IPS-20b (cell line): ENCODE data around the gene PHF21B.

Experiments
- H3K27ac ChIP-seq: one replicate; pipeline ENCODE4 v1.5.1; 2013; ENCODE audit warnings: low read length
- H3K27me3 ChIP-seq: 2 replicates; pipeline ENCODE4 v1.6.1; 2013; ENCODE audit warnings: mild to moderate bottlenecking, low read length, inconsistent platforms; ENCODE audit not compliant: insufficient read depth
- H3K36me3 ChIP-seq: 2 replicates; pipeline ENCODE4 v1.6.1; 2013; ENCODE audit warnings: low read depth, mild to moderate bottlenecking, inconsistent platforms, low read length, moderate library complexity; ENCODE audit not compliant: insufficient read depth
- H3K4me1 ChIP-seq: 2 replicates; pipeline ENCODE4 v1.6.1; 2013; ENCODE audit warnings: mild to moderate bottlenecking, control low read depth, inconsistent platforms, low read length, moderate library complexity; ENCODE audit not compliant: insufficient read depth
- H3K4me3 ChIP-seq: 2 replicates; pipeline ENCODE4 v1.5.1; 2013; ENCODE audit warnings: mild to moderate bottlenecking, low read length, inconsistent platforms
- H3K9ac ChIP-seq: 2 replicates; pipeline ENCODE4 v1.6.1; 2013; ENCODE audit warnings: low read depth, mild to moderate bottlenecking, inconsistent platforms, low read length, moderate library complexity
- H3K9me3 ChIP-seq: 2 replicates; pipeline ENCODE4 v1.6.1; 2013; ENCODE audit warnings: mild to moderate bottlenecking, low read depth, low read length, inconsistent platforms; ENCODE audit not compliant: insufficient read depth

PHF21B gene

DNA sequence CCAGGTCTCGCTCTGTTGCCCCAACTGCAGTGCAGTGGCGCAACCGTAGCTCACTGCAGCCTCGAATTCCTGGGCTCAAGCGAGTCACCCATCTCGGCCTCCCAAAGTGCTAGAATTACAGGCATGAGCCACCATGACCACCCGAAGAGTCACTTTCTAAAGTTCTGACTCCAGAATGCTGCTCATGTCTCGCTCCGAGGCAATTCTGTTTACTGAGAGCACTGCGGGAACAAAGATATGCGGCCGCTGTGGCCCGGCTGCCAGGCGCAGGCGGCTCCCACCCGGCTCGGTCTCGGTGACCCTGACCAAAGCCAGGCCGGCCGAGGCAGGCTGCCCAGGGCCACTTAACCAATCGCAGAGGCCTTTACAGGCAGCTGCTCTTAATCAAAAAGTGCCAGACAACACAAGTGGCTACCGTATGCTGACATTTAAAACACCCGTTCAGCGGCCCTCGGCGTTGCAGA, 78.7 kb downstream of the PHF21B start:
- H3K9ac ChIP-seq, result no peak overlapping the region
- H3K4me3 ChIP-seq, result no peak overlapping the region
- no peaks in the 10 kb centered on the region for H3K27me3 ChIP-seq
- no peaks in the 10 kb centered on the region for H3K9me3 ChIP-seq
- H3K4me1 ChIP-seq, result no peaks in the 10 kb centered on the region
- H3K36me3 ChIP-seq, result peaks cover 13% of the 10 kb centered on the region
- no peak overlapping the region for H3K27ac ChIP-seq

DNA sequence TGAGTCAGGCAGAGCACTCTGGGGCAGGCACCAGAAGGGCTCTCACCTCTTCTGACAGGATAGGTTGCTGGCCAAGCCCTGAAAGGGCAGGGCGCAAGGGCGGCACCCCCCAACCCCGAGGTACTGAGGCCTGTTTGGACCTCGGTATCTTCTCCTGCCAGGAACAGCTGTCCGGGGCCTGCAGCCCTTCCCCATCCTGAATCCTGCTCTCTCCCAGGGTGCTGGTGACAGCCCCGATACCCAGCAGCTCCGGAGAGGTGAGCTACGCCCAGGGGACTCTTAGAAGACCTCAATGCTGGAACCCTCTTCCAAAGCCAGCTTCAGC, 79.1 kb downstream of the PHF21B start:
- no peak overlapping the region for H3K27ac ChIP-seq
- H3K9me3 ChIP-seq, result no peaks in the 10 kb centered on the region
- H3K27me3 ChIP-seq, result no peaks in the 10 kb centered on the region

DNA sequence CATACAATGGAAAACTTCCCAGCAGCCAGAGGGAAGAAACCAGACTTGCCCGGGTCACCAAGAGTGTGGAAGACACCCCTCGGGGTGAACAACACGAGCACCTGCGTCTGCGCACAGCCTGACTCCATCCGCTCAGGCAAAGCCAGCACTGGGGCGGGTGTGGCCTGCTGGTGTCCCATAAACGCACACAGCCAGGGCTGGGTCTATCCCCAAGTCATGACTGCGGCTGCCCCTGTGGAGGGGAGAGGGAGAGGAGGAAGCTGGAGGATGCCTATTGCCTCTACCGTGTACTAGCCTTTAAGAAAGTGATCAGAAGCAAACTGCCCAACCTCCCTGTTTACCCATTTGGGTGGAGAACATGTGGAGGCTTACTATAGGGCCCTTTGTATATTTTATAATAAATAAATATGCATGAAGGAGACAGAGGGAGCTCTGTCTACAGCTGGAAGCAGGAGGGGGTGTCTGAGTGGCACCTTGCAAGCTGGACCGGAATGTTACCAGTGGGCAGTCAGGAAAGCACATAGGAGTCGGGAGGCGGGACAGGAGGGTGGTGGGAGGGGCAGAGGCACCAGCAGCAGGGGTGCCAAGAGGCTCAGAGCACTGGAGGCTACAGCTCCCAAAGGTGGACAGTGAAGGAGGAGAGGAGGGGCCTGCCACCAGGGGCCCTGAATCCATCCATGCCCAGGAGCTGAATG, 79.6 kb downstream of the PHF21B start:
- Histone ChIP-seq H3K27ac (no peak overlapping the region), H3K9me3 (no peaks in the 10 kb centered on the region), H3K27me3 (no peaks in the 10 kb centered on the region)

More for the DNA sequence above, 79.1 kb downstream of the PHF21B start:
- H3K9ac ChIP-seq, result no peak overlapping the region
- no peak overlapping the region for H3K4me3 ChIP-seq
- H3K4me1 ChIP-seq, result no peaks in the 10 kb centered on the region
- H3K36me3 ChIP-seq, result peaks cover 13% of the 10 kb centered on the region

DNA sequence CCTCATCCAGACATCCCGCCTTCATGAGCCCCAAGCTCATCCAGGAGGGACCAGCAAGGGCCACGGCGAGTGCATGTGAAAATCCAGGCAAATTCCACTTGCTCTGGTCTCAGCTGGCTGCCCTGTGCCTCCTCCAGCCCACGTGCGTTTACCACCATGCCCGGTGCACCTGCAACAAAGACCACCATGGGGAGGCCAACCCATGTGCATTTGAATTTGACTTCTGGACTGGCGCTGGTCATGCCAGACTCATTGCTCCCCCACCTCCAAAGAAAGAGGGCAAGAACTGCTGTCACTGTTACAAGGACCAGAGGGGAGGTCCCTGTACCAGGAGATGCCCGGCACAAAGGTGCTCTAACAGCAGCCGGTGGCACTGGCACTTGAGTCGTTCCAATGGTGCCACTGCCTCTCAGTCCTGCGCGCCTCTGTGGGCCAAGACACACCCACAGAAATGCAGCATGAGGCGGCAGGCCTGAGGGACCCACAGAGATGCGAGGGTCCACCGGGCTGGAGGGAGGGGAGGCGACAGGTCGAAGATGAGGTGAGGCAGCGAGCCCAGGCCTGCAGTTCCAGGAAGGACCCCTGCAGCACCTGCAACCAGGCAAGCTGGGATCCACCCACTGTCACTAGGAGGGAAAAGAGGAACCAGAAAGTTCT, 80.3 kb downstream of the PHF21B start:
- H3K4me3 ChIP-seq, result no peak overlapping the region
- no peak overlapping the region for H3K27ac ChIP-seq
- H3K9me3 ChIP-seq, result no peaks in the 10 kb centered on the region
- H3K36me3 ChIP-seq, result peaks cover 13% of the 10 kb centered on the region
- H3K4me1 ChIP-seq, result no peaks in the 10 kb centered on the region
- H3K27me3 ChIP-seq, result no peaks in the 10 kb centered on the region
- no peak overlapping the region for H3K9ac ChIP-seq

More for the DNA sequence above, 79.6 kb downstream of the PHF21B start:
- Histone ChIP-seq H3K36me3 (peaks cover 13% of the 10 kb centered on the region), H3K4me1 (no peaks in the 10 kb centered on the region), H3K4me3 (no peak overlapping the region), H3K9ac (no peak overlapping the region)

DNA sequence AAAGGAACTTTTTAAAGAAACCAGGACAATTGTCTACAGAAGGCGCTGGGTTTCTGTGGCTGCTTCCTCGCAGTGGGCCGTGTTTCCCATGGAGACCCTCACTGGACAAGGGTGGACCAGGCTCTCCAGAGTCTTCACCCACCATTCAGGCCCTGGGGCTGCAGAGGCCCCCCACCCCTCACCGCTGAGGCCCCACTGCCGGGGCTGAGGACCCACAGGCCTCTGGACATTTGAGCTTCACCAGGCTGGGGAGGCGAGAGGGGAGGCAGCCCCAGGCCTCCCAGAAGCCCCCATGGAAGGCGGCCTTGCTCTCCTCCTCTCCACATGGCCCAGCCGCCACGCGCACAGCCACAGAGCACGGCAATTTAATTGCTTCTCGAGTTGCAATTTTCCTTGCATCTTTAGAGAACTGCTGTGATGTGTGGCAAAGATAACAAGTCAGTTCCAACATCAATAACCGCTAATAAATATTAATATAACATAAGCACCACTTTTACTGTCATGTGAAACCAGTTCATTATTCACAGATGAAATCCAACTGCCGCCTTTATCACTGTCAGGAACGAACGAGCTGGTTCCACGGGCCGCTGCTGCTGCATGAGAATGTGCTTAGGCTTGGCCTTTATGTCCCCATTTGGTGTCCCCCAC, 81.0 kb downstream of the PHF21B start:
- peaks cover 13% of the 10 kb centered on the region for H3K36me3 ChIP-seq
- no peak overlapping the region for H3K9ac ChIP-seq
- H3K9me3 ChIP-seq, result no peaks in the 10 kb centered on the region
- no peaks in the 10 kb centered on the region for H3K27me3 ChIP-seq
- H3K4me1 ChIP-seq, result no peaks in the 10 kb centered on the region
- H3K4me3 ChIP-seq, result no peak overlapping the region
- H3K27ac ChIP-seq, result no peak overlapping the region

DNA sequence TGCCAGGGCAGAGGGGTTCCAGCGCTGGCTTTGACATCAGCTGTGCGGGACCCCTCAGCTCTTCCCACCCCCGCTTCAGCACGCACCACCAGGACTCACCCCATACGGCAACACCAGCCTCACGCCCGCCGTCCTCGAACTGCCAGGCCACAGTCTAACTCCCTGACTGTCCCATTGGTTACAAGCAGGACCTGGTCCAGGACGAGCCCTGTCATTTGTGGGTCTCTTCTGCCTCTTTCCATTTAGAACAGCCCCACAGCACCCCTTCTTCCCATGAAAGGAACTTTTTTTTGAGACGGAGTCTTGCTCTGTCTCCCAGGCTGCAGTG, 81.7 kb downstream of the PHF21B start:
- no peak overlapping the region for H3K27ac ChIP-seq
- H3K9me3 ChIP-seq, result no peaks in the 10 kb centered on the region
- H3K4me3 ChIP-seq, result no peak overlapping the region
- no peaks in the 10 kb centered on the region for H3K4me1 ChIP-seq
- no peak overlapping the region for H3K9ac ChIP-seq
- H3K27me3 ChIP-seq, result no peaks in the 10 kb centered on the region
- peaks cover 13% of the 10 kb centered on the region for H3K36me3 ChIP-seq

DNA sequence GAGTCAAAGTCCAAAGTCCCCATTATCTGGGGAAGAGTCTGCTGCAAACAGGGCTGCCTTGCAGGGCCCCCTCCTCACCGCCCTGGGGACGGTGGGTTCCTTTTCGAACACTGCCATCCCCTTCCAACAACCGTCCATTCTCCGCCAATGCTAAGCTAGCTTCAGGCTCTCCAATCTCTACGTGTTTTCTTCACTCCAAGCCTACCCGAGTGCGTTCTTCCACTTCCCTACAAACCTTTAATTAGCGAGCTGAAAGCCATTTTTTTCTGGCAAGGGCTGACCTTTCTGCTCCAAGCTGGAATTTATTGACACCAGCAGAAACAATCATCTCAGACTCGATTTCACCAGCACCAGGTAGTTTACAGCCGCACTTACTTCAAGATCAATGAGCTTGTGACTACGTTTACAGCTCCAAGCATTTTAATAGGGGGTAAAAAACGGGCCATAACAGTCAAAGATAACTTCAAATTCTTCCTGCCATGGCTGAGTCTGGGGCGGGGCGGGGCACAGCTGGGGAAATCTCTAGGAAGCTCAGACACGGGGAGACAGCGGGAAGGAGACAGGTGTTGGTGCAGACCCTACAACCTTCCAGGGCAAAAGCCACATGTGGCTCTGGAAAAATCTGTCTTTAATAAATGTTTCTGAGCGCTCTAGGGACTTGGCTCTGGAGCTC, 82.2 kb downstream of the PHF21B start:
- no peak overlapping the region for H3K4me3 ChIP-seq
- H3K9ac ChIP-seq, result no peak overlapping the region
- H3K9me3 ChIP-seq, result no peaks in the 10 kb centered on the region
- no peaks in the 10 kb centered on the region for H3K4me1 ChIP-seq
- no peak overlapping the region for H3K27ac ChIP-seq
- H3K27me3 ChIP-seq, result no peaks in the 10 kb centered on the region
- peaks cover 13% of the 10 kb centered on the region for H3K36me3 ChIP-seq

DNA sequence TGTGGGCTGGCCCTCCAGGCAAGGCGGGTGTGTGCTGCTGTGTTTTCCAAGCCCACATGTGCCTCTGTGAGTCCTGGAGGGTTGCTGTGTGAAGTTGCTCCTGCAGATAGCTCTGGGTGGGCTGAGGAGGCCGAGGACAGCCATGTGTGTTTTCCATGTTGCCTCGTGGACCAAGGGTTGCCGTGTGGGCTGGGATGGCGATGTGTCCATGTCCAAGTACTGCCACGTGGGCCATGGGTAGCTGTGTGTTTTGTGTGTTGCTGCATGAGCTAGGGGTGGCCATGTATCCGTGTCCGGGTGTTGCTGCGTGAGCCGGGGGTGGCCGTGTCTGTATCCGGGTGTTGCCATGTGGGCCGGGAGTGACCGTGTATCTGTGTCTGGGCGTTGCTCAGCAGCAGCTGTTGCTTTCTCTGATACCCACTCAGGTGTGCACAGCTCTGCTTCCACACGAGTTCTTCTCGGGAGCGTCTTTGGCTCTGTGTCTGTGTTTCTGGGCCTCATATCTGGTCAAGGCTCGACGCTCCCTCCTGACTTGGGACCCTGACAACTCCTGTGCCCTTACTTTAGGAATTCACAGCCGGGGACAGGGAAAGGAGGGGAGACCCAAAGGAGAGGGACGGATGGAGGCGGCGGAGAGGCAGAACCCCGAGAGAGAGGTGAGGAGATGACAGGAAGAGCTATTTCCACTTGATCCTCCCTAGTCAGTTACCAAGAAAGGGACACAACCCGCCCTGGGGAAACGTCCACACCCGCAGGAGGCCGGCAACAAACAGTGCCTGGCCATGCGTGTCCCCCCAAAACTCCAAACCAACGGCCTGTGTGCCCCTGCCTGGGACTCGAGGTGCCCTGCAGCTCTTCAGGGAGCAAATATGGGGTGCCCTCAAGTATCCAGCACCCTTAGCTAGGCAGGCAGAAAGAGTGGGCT, 83.1 kb downstream of the PHF21B start:
- H3K27ac ChIP-seq, result no peak overlapping the region
- H3K9me3 ChIP-seq, result no peaks in the 10 kb centered on the region
- H3K9ac ChIP-seq, result no peak overlapping the region
- H3K4me1 ChIP-seq, result no peaks in the 10 kb centered on the region
- H3K27me3 ChIP-seq, result no peaks in the 10 kb centered on the region
- H3K36me3 ChIP-seq, result peaks cover 13% of the 10 kb centered on the region
- no peak overlapping the region for H3K4me3 ChIP-seq

DNA sequence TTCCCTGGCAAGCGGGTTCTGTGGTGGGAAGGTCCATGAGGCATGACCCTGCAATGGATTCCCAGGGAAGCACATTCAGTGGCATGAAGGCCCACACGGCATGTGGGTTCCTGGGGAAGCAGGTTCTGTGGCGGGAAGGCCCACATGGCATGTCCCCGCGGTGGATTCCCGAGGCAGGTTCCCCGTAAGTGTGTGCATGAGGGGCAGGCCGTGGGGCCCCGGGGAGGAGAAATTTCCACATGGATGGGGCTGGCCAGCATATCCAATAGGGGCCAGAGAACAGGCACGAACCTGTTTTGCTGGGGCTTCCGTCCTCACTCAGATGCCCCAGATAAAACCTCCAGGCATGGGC, 83.7 kb downstream of the PHF21B start:
- H3K9me3 ChIP-seq, result no peaks in the 10 kb centered on the region
- H3K4me1 ChIP-seq, result no peaks in the 10 kb centered on the region
- H3K36me3 ChIP-seq, result peaks cover 13% of the 10 kb centered on the region
- H3K9ac ChIP-seq, result no peak overlapping the region
- no peaks in the 10 kb centered on the region for H3K27me3 ChIP-seq
- H3K4me3 ChIP-seq, result no peak overlapping the region
- no peak overlapping the region for H3K27ac ChIP-seq

DNA sequence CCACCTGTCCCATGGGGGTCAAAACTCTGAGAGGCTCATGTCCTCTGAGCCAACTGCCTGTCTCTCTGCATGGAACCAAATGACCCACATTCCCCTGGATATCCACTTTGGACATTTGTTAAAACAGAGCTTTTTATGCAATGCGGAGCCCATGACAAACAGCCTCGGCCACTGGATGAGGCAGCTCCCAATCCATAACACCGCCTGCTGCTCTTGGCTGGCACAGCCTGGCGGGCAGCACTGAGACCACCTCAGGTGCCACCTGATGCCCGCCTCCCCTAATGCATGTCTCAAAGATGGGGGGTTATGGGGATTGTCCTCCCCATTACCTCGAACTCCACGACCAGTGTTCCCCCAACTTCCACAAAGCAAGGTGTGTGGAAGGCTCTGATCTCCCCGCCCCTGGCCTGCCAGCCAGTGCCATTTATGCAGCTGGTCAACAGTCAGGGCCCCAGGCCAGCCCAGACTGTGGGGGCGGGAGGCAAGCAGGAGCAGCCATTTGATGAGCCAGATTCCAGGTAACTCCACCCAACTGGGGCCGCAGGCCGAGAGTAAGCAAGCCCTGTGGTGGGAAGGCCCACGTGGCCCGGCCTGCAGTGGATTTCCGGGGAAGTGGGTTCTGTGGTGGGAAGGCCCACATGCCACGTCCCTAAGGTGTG, 84.2 kb downstream of the PHF21B start:
- Histone ChIP-seq H3K9ac (no peak overlapping the region), H3K4me1 (no peaks in the 10 kb centered on the region), H3K27me3 (no peaks in the 10 kb centered on the region), H3K27ac (no peak overlapping the region), H3K36me3 (peaks cover 13% of the 10 kb centered on the region), H3K4me3 (no peak overlapping the region), H3K9me3 (no peaks in the 10 kb centered on the region)

DNA sequence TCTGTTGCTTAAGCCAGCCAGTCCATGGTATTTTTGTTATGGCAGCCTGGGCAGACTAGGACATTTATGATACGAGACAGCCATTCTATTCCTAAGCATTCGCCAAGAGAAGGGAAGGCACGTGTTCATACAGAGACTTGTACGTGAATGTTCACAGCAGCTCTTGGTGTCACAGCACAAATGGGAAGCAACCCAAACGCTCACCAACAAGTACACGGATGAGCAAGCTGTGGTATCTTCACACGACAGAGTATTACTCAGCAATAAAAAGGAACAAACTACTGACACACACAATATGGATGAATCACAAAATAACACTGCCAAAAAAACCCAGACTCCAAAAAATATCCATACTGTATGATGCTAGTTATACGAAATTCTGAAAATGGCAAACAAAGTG, 85.1 kb downstream of the PHF21B start:
- H3K4me3 ChIP-seq, result no peak overlapping the region
- H3K27me3 ChIP-seq, result no peaks in the 10 kb centered on the region
- H3K4me1 ChIP-seq, result no peaks in the 10 kb centered on the region
- H3K36me3 ChIP-seq, result peaks cover 13% of the 10 kb centered on the region
- no peak overlapping the region for H3K9ac ChIP-seq
- H3K9me3 ChIP-seq, result no peaks in the 10 kb centered on the region
- H3K27ac ChIP-seq, result no peak overlapping the region
